Activated naive CD8-positive, alpha-beta T cell treated with anti-CD3 and anti-CD28 coated beads for 36 hours (primary cell): ENCODE data around the gene ITPKA. TPM values are rescaled to one million over a fixed set of nuclear protein-coding genes. Genes with fewer than 3 reads are reported as not detected.

Experiments used
- DNase-seq: peaks from one replicate; pipeline ENCODE4 v3.0.0; 2021
- H3K27ac Mint-ChIP-seq: one replicate; pipeline ENCODE4 v1.8.0; 2022; ENCODE audit warnings: mild to moderate bottlenecking, moderate library complexity, mixed read lengths
- H3K27me3 Mint-ChIP-seq: one replicate; pipeline ENCODE4 v1.8.0; 2022; ENCODE audit warnings: mild to moderate bottlenecking, mixed read lengths
- H3K36me3 Mint-ChIP-seq: one replicate; pipeline ENCODE4 v1.8.0; 2021; ENCODE audit warnings: mild to moderate bottlenecking, mixed read lengths
- H3K4me1 Mint-ChIP-seq: one replicate; pipeline ENCODE4 v1.8.0; 2021; ENCODE audit warnings: mixed read lengths
- H3K4me3 Mint-ChIP-seq: one replicate; pipeline ENCODE4 v1.8.0; 2022; ENCODE audit warnings: mild to moderate bottlenecking, moderate library complexity, mixed read lengths
- H3K9me3 Mint-ChIP-seq: one replicate; pipeline ENCODE4 v1.8.0; 2022; ENCODE audit warnings: mixed read lengths
- total RNA-seq, 2 experiments: library from RNA; stranded (reverse); gene quantifications; one replicate each; pipeline ENCODE4 v1.2.3, GENCODE V29; 2021

ITPKA gene
- total RNA-seq, 2 experiments from 2014 or later = 1.3 to 1.6 TPM

GRCh38 chr15:41512512-41512939, 18.9 kb downstream of the ITPKA start:
- no peaks in the 10 kb centered on the region for H3K9me3 Mint-ChIP-seq
- H3K27ac Mint-ChIP-seq = no peak overlapping the region
- peak overlapping the region; percentile 57 for H3K4me3 Mint-ChIP-seq

GRCh38 chr15:41512940-41513505, 19.3 kb downstream of the ITPKA start:
- peak; percentile 47 for DNase-seq
- Mint-ChIP-seq H3K4me1 (peaks cover 21% of the 10 kb centered on the region), H3K36me3 (peaks cover 9% of the 10 kb centered on the region), H3K4me3 (peak overlapping the region; percentile 57), H3K27ac (no peak overlapping the region), H3K9me3 (no peaks in the 10 kb centered on the region), H3K27me3 (peaks cover 37% of the 10 kb centered on the region)

More at GRCh38 chr15:41512512-41512939, 18.9 kb downstream of the ITPKA start:
- peaks cover 9% of the 10 kb centered on the region for H3K36me3 Mint-ChIP-seq
- peaks cover 21% of the 10 kb centered on the region for H3K4me1 Mint-ChIP-seq
- H3K27me3 Mint-ChIP-seq = peaks cover 37% of the 10 kb centered on the region
- no peak for DNase-seq

- Mint-ChIP-seq H3K9me3 (no peaks in the 10 kb centered on the region), H3K27me3 (peaks cover 37% of the 10 kb centered on the region), H3K36me3 (peaks cover 9% of the 10 kb centered on the region), H3K4me1 (peaks cover 21% of the 10 kb centered on the region), H3K4me3 (peak within 1 kb of the TSS; percentile 57), H3K27ac (no peak within 1 kb of the TSS)
- DNase-seq = peak; percentile 20
Measured at GRCh38 chr15:41513506-41514227, 20.0 kb downstream of the ITPKA start, which contains the start of gene LTK. Gene LTK, minus strand, starts transcription at chr15:41513827. Its CDS starts 118 bp downstream, at chr15:41513709.

GRCh38 chr15:41517895-41518449, 24.3 kb downstream of the ITPKA start:
- Mint-ChIP-seq H3K27ac (no peak overlapping the region), H3K9me3 (no peaks in the 10 kb centered on the region), H3K4me1 (peaks cover 13% of the 10 kb centered on the region), H3K4me3 (no peak overlapping the region), H3K27me3 (peaks cover 13% of the 10 kb centered on the region), H3K36me3 (peaks cover 10% of the 10 kb centered on the region)
- DNase-seq = no peak

GRCh38 chr15:41520636-41521035, 27.0 kb downstream of the ITPKA start:
- no peak for DNase-seq
- Mint-ChIP-seq H3K36me3 (peaks cover 3% of the 10 kb centered on the region), H3K4me1 (no peaks in the 10 kb centered on the region), H3K27me3 (no peaks in the 10 kb centered on the region), H3K9me3 (no peaks in the 10 kb centered on the region), H3K27ac (no peak overlapping the region), H3K4me3 (no peak overlapping the region)

- no peak for DNase-seq
- H3K36me3 Mint-ChIP-seq = peaks cover 10% of the 10 kb centered on the region
- no peak overlapping the region for H3K27ac Mint-ChIP-seq
- no peaks in the 10 kb centered on the region for H3K27me3 Mint-ChIP-seq
- no peaks in the 10 kb centered on the region for H3K9me3 Mint-ChIP-seq
- no peak overlapping the region for H3K4me3 Mint-ChIP-seq
- H3K4me1 Mint-ChIP-seq = no peaks in the 10 kb centered on the region
Measured at GRCh38 chr15:41521614-41522013, 27.9 kb downstream of the ITPKA start.

- Mint-ChIP-seq H3K27me3 (no peaks in the 10 kb centered on the region), H3K27ac (no peak overlapping the region), H3K9me3 (no peaks in the 10 kb centered on the region), H3K4me1 (no peaks in the 10 kb centered on the region), H3K36me3 (peaks cover 14% of the 10 kb centered on the region), H3K4me3 (no peak overlapping the region)
- DNase-seq = no peak
Measured at GRCh38 chr15:41523097-41523496, 29.4 kb downstream of the ITPKA start.

GRCh38 chr15:41530363-41530956, 36.8 kb downstream of the ITPKA start:
- Mint-ChIP-seq H3K4me3 (no peak overlapping the region), H3K4me1 (no peaks in the 10 kb centered on the region), H3K27me3 (no peaks in the 10 kb centered on the region), H3K27ac (no peak overlapping the region), H3K9me3 (no peaks in the 10 kb centered on the region), H3K36me3 (peaks cover 24% of the 10 kb centered on the region)
- DNase-seq = no peak

- no peaks in the 10 kb centered on the region for H3K9me3 Mint-ChIP-seq
- H3K36me3 Mint-ChIP-seq = peaks cover 20% of the 10 kb centered on the region
- H3K4me1 Mint-ChIP-seq = no peaks in the 10 kb centered on the region
- no peak overlapping the region for H3K27ac Mint-ChIP-seq
- H3K27me3 Mint-ChIP-seq = no peaks in the 10 kb centered on the region
- H3K4me3 Mint-ChIP-seq = no peak overlapping the region
- DNase-seq = no peak
Measured at GRCh38 chr15:41535544-41535943, 41.9 kb downstream of the ITPKA start.

GRCh38 chr15:41536866-41537265, 43.2 kb downstream of the ITPKA start:
- no peak overlapping the region for H3K4me3 Mint-ChIP-seq
- no peak for DNase-seq
- no peaks in the 10 kb centered on the region for H3K27me3 Mint-ChIP-seq
- H3K27ac Mint-ChIP-seq = no peak overlapping the region
- no peaks in the 10 kb centered on the region for H3K9me3 Mint-ChIP-seq
- H3K4me1 Mint-ChIP-seq = peaks cover 2% of the 10 kb centered on the region
- peaks cover 19% of the 10 kb centered on the region for H3K36me3 Mint-ChIP-seq

- Mint-ChIP-seq H3K9me3 (peaks cover 2% of the 10 kb centered on the region), H3K36me3 (no peaks in the 10 kb centered on the region), H3K4me1 (peaks cover 20% of the 10 kb centered on the region), H3K4me3 (peak overlapping the region; percentile 98), H3K27ac (peak overlapping the region; percentile 88), H3K27me3 (no peaks in the 10 kb centered on the region)
- DNase-seq = no peak
Measured at GRCh38 chr15:41543521-41543870, 49.8 kb downstream of the ITPKA start.

GRCh38 chr15:41544650-41545015, 51.0 kb downstream of the ITPKA start:
- H3K27ac Mint-ChIP-seq = peak overlapping the region; percentile 88
- peak; percentile 11 for DNase-seq

GRCh38 chr15:41545218-41545617, 51.5 kb downstream of the ITPKA start:
- Mint-ChIP-seq H3K4me3 (peak overlapping the region; percentile 98), H3K27ac (peak overlapping the region; percentile 71), H3K36me3 (no peaks in the 10 kb centered on the region), H3K9me3 (peaks cover 2% of the 10 kb centered on the region), H3K4me1 (peaks cover 20% of the 10 kb centered on the region), H3K27me3 (no peaks in the 10 kb centered on the region)
- no peak for DNase-seq

More at GRCh38 chr15:41544650-41545015, 51.0 kb downstream of the ITPKA start:
- Mint-ChIP-seq H3K9me3 (peaks cover 2% of the 10 kb centered on the region), H3K27me3 (no peaks in the 10 kb centered on the region), H3K4me1 (peaks cover 20% of the 10 kb centered on the region), H3K36me3 (no peaks in the 10 kb centered on the region), H3K4me3 (peak overlapping the region; percentile 98)

- no peak overlapping the region for H3K27ac Mint-ChIP-seq
- H3K4me1 Mint-ChIP-seq = peaks cover 16% of the 10 kb centered on the region
- H3K36me3 Mint-ChIP-seq = no peaks in the 10 kb centered on the region
- H3K27me3 Mint-ChIP-seq = no peaks in the 10 kb centered on the region
- no peak for DNase-seq
- H3K9me3 Mint-ChIP-seq = peaks cover 2% of the 10 kb centered on the region
- H3K4me3 Mint-ChIP-seq = no peak overlapping the region
Measured at GRCh38 chr15:41546851-41547786, 53.4 kb downstream of the ITPKA start.
